Osteoblast (primary cell): ENCODE results near the gene RINT1. TPM values are rescaled to one million over a fixed set of nuclear protein-coding genes. Genes with fewer than 3 reads are reported as not detected.
A peak's percentile ranks its signal among the peaks of the same experiment; 100 is the strongest.
"Not testable (repeated sequence)": the region's sequence is repeated elsewhere in the genome, so short reads cannot be mapped to it uniquely, and the experiment has no call there.

Source experiments
- DNase-seq: peaks from one replicate; pipeline ENCODE4 v3.0.0; 2011; ENCODE audit warnings: low spot score, mixed read lengths; ENCODE audit not compliant: insufficient read length; ENCODE audit errors: missing footprints
- H2AFZ ChIP-seq: 2 replicates; pipeline ENCODE4 v1.6.0; 2011; ENCODE audit warnings: mild to moderate bottlenecking, low read length
- H3K27ac ChIP-seq: 2 replicates; pipeline ENCODE4 v1.5.1; 2011; ENCODE audit warnings: mild to moderate bottlenecking, low read depth, low read length, moderate library complexity
- H3K27me3 ChIP-seq: 2 replicates; pipeline ENCODE4 v1.6.0; 2012; ENCODE audit warnings: mild to moderate bottlenecking, control low read depth, inconsistent platforms, low read length, moderate library complexity; ENCODE audit not compliant: insufficient read depth
- H3K36me3 ChIP-seq: 2 replicates; pipeline ENCODE4 v1.5.1; 2011; ENCODE audit warnings: mild to moderate bottlenecking, low read length, control low read depth, moderate library complexity; ENCODE audit not compliant: insufficient read depth
- H3K4me1 ChIP-seq: 2 replicates; pipeline ENCODE4 v1.5.1; 2011; ENCODE audit warnings: mild to moderate bottlenecking, low read length, control low read depth, moderate library complexity; ENCODE audit not compliant: insufficient read depth
- H3K4me2 ChIP-seq: 2 replicates; pipeline ENCODE4 v1.6.0; 2011; ENCODE audit warnings: mild to moderate bottlenecking, low read length; ENCODE audit not compliant: insufficient read depth
- H3K4me3 ChIP-seq: fragments of 200-600 bp; sonication (generic); 3 replicates; pipeline ENCODE4 v1.5.1; 2012; ENCODE audit warnings: mild to moderate bottlenecking, low read length, inconsistent platforms; ENCODE audit not compliant: insufficient read depth
- H3K79me2 ChIP-seq: 2 replicates; pipeline ENCODE4 v1.6.0; 2012; ENCODE audit warnings: mild to moderate bottlenecking, low read length, control low read depth, inconsistent platforms; ENCODE audit not compliant: insufficient read depth
- H3K9me3 ChIP-seq: 2 replicates; pipeline ENCODE4 v1.5.1; 2011; ENCODE audit warnings: low read depth, low read length, control low read depth
- H4K20me1 ChIP-seq: 2 replicates; pipeline ENCODE4 v1.6.0; 2012; ENCODE audit warnings: mild to moderate bottlenecking, low read length, control low read depth; ENCODE audit not compliant: insufficient read depth
- total RNA-seq: library from RNA; depleted of rRNA; stranded (reverse); fragments of >200 nt; gene quantifications from 2 replicates; pipeline ENCODE4 v1.2.3, GENCODE V29; 2012
- TF ChIP-seq, protein P1 (sequence below): IDR thresholded peaks from 2 replicates; pipeline ENCODE4 v1.5.1; 2011; ENCODE audit warnings: mild to moderate bottlenecking, low read depth, low read length, moderate library complexity; ENCODE audit errors: extremely low read depth

Gene RINT1
- total RNA-seq, 1 donor: 16.6 TPM

DNA sequence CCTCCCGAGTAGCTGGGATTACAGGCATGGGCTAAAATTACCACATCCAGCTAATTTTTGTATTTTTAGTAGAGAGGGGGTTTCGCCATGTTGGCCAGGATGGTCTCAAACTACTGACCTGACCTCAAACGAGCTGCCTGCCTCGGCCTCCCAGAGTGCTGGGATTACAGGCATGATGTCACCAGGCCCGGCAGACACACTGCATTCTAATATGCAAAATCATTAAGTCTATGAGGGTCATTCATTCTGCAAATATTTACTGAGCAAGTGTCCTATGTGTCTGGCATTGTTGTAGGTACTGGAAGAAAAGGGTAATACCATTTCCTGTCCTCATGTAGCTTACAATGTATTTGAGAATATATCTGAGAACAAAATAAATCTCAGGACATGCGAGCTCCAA is 12.6 kb upstream of the RINT1 start:
- H3K4me1 ChIP-seq: peaks cover 13% of the 10 kb centered on the region

DNA sequence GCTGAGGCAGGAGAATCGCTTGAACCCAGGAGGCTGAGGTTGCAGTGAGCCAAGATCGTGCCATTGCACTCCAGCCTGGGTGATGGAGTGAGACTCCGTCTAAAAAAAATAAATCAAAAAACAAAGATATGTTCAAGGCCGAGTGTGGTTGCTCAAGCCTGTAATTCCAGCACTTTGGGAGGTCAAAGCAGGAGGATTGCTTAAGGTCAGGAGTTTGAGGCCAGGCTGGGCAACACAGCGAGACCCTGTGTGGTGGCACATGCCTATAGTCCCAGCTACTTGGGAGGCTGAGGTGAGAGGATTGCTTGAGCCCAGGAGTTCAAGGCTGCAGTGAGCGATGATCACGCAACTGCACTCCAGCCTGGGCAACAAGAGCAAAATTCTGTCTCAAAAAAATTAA is 11.4 kb upstream of the RINT1 start:
- not testable (repeated sequence) for H2AFZ ChIP-seq, H3K36me3 ChIP-seq, H3K9me3 ChIP-seq, H3K27me3 ChIP-seq, H4K20me1 ChIP-seq, DNase-seq
- Histone ChIP-seq H3K4me2 (peak overlapping the region; percentile 100), H3K4me3 (peak overlapping the region; percentile 95), H3K79me2 (peaks cover 42% of the 10 kb centered on the region), H3K27ac (peak overlapping the region; percentile 72), H3K4me1 (peaks cover 13% of the 10 kb centered on the region)

More for the DNA sequence above, 12.6 kb upstream of the RINT1 start:
- DNase-seq: no peak
- H3K36me3 ChIP-seq: peaks cover 4% of the 10 kb centered on the region
- H2AFZ ChIP-seq: peak overlapping the region; percentile 56
- peak overlapping the region; percentile 33 for H3K4me3 ChIP-seq
- no peaks in the 10 kb centered on the region for H3K27me3 ChIP-seq
- H4K20me1 ChIP-seq: peaks cover 4% of the 10 kb centered on the region
- TF ChIP-seq, protein P1, sequence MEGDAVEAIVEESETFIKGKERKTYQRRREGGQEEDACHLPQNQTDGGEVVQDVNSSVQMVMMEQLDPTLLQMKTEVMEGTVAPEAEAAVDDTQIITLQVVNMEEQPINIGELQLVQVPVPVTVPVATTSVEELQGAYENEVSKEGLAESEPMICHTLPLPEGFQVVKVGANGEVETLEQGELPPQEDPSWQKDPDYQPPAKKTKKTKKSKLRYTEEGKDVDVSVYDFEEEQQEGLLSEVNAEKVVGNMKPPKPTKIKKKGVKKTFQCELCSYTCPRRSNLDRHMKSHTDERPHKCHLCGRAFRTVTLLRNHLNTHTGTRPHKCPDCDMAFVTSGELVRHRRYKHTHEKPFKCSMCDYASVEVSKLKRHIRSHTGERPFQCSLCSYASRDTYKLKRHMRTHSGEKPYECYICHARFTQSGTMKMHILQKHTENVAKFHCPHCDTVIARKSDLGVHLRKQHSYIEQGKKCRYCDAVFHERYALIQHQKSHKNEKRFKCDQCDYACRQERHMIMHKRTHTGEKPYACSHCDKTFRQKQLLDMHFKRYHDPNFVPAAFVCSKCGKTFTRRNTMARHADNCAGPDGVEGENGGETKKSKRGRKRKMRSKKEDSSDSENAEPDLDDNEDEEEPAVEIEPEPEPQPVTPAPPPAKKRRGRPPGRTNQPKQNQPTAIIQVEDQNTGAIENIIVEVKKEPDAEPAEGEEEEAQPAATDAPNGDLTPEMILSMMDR: no peak
- H3K79me2 ChIP-seq: peaks cover 49% of the 10 kb centered on the region
- peak overlapping the region; percentile 22 for H3K27ac ChIP-seq
- H3K4me2 ChIP-seq: peak overlapping the region; percentile 66
- no peaks in the 10 kb centered on the region for H3K9me3 ChIP-seq

DNA sequence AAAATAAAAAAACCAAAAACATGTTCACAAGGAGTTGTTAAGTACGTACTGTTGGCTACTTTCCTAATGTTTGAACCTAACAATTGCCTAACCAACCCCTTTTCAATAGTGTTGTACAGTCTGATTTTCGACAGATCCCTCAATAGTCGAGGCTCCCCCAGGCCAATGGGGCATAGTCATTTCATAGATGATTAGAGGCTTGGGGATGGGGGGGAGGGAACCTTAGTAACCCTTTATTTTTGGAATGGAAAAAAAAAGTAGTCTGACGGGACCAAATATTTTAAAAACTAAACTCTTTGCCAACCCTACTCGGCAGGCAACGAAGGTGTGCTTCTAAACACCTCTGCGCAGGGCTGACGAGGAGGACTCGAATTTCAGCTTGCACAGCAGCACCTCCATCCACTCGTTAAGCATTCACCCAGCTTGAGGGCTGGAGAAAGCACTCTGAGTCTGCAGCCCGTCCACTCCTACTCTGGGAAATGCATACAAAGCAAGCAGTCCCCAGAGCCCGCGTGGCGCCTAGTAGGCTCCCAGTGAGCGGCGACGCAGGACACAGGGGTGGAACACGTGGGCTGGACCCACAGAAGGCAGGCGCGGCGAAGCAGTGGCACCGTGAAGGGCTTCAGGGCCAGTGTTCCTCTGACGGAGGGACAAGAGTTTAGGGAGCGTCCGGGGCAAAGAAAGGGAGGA is 10.8 kb upstream of the RINT1 start:
- peak; percentile 91 for DNase-seq
- Histone ChIP-seq H3K9me3 (no peaks in the 10 kb centered on the region), H4K20me1 (peaks cover 4% of the 10 kb centered on the region), H3K27ac (peak overlapping the region; percentile 72), H3K36me3 (peaks cover 4% of the 10 kb centered on the region), H3K4me2 (peak overlapping the region; percentile 100), H3K4me3 (peak overlapping the region; percentile 95), H3K27me3 (no peaks in the 10 kb centered on the region), H3K79me2 (peaks cover 39% of the 10 kb centered on the region), H2AFZ (peak overlapping the region; percentile 92), H3K4me1 (peaks cover 13% of the 10 kb centered on the region)
- TF ChIP-seq, protein P1: no peak

DNA sequence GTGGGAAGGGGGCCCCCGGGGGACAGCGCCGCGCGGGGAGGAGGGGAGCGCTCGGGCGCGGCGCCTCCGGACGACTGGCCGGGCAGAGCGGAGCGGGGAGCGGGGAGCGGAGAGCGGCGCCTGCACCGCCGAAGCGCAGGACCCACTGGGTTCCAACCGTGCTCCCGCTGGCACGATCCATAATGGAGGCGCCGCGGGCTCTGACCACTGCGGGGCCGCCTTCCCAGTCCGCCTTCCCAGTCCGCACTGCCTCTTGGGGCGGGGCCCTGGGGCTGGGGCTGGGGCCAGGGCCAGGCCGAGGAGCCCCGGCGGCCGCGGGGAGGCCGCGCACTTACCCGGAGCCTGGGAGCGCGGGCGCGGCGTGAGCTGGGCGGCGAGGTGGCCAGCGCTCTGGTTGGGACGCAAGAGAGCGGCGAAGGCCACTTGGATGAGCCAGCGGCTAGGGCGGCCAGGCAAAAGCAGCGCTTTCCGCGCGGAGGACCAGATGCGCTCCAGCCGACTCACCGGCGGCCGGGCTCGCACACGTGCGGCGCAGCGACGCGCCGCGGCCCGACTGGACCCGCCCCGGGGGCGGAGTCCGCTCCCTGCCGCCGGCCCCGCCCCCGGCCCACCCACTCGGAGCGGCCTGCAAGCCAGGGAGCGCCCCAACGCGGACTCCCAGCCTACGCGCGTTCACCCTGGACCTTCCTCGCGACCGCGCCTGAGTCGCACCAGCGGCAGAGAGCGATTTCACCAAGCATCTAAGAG is 10.1 kb upstream of the RINT1 start, which contains the start of gene PUS7:
Gene PUS7, minus strand, starts transcription at position 555 of the 747 bp plus-strand sequence. CDS start 13,759 bp downstream, outside the sequence.
- Histone ChIP-seq H3K27ac (peak within 1 kb of the TSS; percentile 80), H3K9me3 (no peaks in the 10 kb centered on the region), H4K20me1 (peaks cover 4% of the 10 kb centered on the region), H2AFZ (peak within 1 kb of the TSS; percentile 100), H3K79me2 (peaks cover 32% of the 10 kb centered on the region), H3K4me2 (peak within 1 kb of the TSS; percentile 100), H3K4me1 (peaks cover 13% of the 10 kb centered on the region), H3K36me3 (peaks cover 4% of the 10 kb centered on the region), H3K27me3 (no peaks in the 10 kb centered on the region), H3K4me3 (peak within 1 kb of the TSS; percentile 95)
- TF ChIP-seq, protein P1: no peak
- DNase-seq: peak; percentile 98

DNA sequence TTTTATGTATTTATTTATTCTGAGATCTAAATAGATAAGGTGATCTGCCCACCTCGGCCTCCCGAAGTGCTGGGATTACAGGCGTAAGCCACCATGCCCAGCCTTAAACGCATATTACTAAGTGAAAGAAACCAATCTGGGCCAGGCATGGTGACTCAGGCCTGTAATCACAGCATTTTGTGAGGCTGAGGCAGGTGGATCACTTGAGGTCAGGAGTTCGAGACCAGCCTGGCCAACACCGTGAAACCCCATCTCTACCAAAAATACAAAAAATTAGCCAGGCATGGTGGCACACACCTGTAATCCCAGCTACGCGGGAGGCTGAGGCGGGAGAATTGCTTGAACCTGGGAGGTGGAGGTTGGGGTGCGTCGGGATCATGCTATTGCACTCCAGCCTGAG is 7.6 kb upstream of the RINT1 start:
- H4K20me1 ChIP-seq, H3K9me3 ChIP-seq, H3K27me3 ChIP-seq, H3K4me2 ChIP-seq, H3K36me3 ChIP-seq, H3K79me2 ChIP-seq, H3K4me3 ChIP-seq, DNase-seq, H3K27ac ChIP-seq, H2AFZ ChIP-seq: not testable (repeated sequence)
- H3K4me1 ChIP-seq: peaks cover 13% of the 10 kb centered on the region
